Thyroid gland (tissue), 4 donors: ENCODE measurements around the gene SPDYC.

Experiments used
- CTCF ChIP-seq, 6 experiments: fragments of 200-600 bp in 3 of 6; fragments of 450-650 bp in 3 of 6; sonication (generic) in 3 of 6; IDR thresholded peaks; one replicate each; pipeline ENCODE4 v1.5.1; 2016 to 2019; ENCODE audit warnings: antibody characterized with exemption in 6 of 6, mild to moderate bottlenecking in 2 of 6, inconsistent platforms in 1 of 6, moderate library complexity in 1 of 6
- POLR2A ChIP-seq, 2 donors: fragments of 450-650 bp; IDR thresholded peaks; one replicate each; pipeline ENCODE4 v1.6.1; 2017; ENCODE audit warnings: antibody characterized with exemption in 2 of 2, mild to moderate bottlenecking in 2 of 2, moderate library complexity in 1 of 2

GRCh38 chr11:65134952-65135632 lies 34.9 kb upstream of the SPDYC start:
- TF ChIP-seq CTCF (IDR thresholded peaks at IDR 0.05): no peak
- peak in 1 of 2 donors; percentile 79 for TF ChIP-seq POLR2A (IDR thresholded peaks at IDR 0.05)
